ENCODE data around the gene LIPI.
"Not testable (repeated sequence)": the region's sequence is repeated elsewhere in the genome, so short reads cannot be mapped to it uniquely, and the experiment has no call there.

The LIPI gene

DNA sequence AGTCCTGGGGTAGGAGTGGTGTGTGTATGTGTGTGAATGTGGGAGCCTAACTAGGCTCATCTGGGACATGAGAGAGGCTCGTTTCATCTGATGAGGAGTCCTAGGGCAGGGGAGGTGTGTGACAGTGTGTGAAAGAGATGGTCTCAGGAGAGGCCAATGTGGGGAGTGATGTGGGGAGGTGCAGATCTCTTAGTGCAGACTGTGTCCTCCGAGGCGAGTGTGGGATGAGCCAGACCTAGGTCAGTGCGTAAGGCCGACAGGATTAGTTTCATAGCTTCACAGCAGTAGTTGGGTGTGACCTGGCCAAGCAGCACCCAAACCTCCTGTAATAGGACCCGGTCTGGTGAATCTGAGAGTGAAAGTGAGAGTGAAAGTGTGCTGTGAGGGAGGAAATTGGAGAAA is 94.7 kb downstream of the LIPI start:
- Histone ChIP-seq H3K4me1 (ENCODE audit: control insufficient read depth in 1 of 2, insufficient read depth in 2 of 2, low read length in 2 of 2) (no peaks in the 10 kb centered on the region), H3K27ac (ENCODE audit: low read length) (no peak overlapping the region), H3K9me3 (ENCODE audit: control insufficient read depth in 1 of 2, low read length in 2 of 2) (no peaks in the 10 kb centered on the region), H3K27me3 (ENCODE audit: low read depth, low read length) (no peaks in the 10 kb centered on the region), H3K4me3 (ENCODE audit: low read depth in 1 of 2, low read length in 2 of 2) (no peak overlapping the region), H3K36me3 (ENCODE audit: control insufficient read depth in 1 of 2, insufficient read depth in 2 of 2, low read length in 2 of 2) (no peaks in the 10 kb centered on the region)

DNA sequence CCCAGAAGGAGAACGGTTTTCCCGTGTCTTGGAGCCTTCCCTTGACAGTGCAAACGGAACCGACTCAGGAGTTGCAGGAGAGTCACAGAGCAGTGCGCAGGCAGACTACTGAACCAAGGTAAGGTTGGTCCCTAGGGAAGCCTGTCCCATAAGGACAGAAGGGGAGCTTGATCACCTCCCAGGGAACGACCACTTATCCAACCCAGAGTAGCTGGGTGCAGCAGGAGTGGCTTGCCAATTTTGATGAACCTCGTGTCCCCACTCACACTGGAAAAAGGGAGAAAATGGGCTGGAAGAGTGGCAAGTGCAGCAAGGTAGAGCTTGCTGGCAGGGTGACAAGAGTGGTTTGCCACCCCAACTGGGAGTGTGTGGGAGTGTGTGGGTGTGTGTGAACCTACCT is 95.1 kb downstream of the LIPI start:
- Histone ChIP-seq H3K9me3 (ENCODE audit: control insufficient read depth in 1 of 2, low read length in 2 of 2) (no peaks in the 10 kb centered on the region), H3K4me1 (ENCODE audit: control insufficient read depth in 1 of 2, insufficient read depth in 2 of 2, low read length in 2 of 2) (no peaks in the 10 kb centered on the region), H3K27ac (ENCODE audit: low read length) (no peak overlapping the region), H3K4me3 (ENCODE audit: low read depth in 1 of 2, low read length in 2 of 2) (no peak overlapping the region), H3K27me3 (ENCODE audit: low read depth, low read length) (no peaks in the 10 kb centered on the region), H3K36me3 (ENCODE audit: control insufficient read depth in 1 of 2, insufficient read depth in 2 of 2, low read length in 2 of 2) (no peaks in the 10 kb centered on the region)

DNA sequence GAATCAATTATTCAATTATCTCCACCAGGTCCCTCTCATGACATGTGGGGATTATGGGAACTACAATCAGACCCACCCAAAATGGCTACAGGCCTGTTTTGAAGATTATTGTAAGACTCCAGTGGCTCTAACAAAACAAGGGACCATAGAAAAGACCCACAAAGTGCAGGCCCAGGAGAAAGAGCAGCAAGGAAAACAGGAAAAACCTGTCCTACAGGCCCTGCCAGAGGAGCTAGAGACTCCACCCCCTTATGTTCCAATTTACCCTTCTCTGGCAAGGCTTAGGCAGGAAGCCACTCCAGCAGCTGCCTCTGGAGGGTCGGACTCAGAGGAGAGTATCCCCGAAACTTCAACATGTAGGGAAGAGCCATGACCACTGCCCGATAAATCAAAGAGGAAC is 96.5 kb downstream of the LIPI start:
- no peak overlapping the region for H3K27ac ChIP-seq (ENCODE audit: low read length)
- H3K27me3 ChIP-seq (ENCODE audit: low read depth, low read length) = no peaks in the 10 kb centered on the region
- no peak overlapping the region for H3K4me3 ChIP-seq (ENCODE audit: low read depth in 1 of 2, low read length in 2 of 2)
- no peaks in the 10 kb centered on the region for H3K9me3 ChIP-seq (ENCODE audit: control insufficient read depth in 1 of 2, low read length in 2 of 2)
- H3K4me1 ChIP-seq (ENCODE audit: control insufficient read depth in 1 of 2, insufficient read depth in 2 of 2, low read length in 2 of 2) = no peaks in the 10 kb centered on the region
- no peaks in the 10 kb centered on the region for H3K36me3 ChIP-seq (ENCODE audit: control insufficient read depth in 1 of 2, insufficient read depth in 2 of 2, low read length in 2 of 2)

DNA sequence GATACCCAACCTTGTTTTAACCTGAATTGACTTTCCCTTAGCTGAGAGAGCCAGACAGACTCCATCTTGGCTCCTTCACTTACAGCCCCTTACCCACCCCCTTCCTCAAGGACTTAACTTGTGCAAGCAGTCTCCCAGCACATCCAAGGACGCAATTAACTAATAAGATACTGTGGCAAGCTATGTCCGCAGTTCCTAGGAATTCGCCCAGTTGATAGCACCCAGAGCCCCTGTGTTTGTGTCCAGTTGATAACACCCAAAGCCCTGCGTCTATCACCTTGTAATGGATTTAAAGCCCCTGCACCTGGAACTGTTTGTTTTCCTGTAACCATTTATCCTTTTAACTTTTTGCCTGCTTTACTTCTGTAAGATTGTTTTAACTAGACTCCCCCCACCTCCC is 106.2 kb downstream of the LIPI start:
- not testable (repeated sequence) for H3K9me3 ChIP-seq (ENCODE audit: control insufficient read depth in 1 of 2, low read length in 2 of 2); H3K27ac ChIP-seq (ENCODE audit: low read length)

DNA sequence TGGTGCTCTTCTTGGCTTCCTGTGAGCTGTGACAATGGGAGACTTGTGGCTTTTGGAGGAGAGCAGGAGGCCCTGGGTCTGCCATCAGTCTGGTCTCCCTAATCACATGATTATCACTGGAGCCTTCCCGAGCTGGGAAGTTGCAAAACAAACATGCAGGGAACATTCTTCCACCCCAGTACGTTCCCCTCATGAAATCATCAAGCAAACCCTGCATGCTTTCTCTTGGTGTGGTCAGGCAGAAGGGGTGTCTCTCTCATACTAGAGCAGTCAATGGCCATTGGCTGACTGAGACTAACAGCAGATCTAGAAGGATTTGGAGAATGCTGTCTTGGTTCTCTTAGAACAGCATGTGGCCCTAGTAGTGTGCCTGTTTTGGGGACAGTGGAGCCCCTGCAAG is 111.2 kb downstream of the LIPI start:
- Histone ChIP-seq H3K27ac (ENCODE audit: low read length) (no peak overlapping the region), H3K4me1 (ENCODE audit: control insufficient read depth in 1 of 2, insufficient read depth in 2 of 2, low read length in 2 of 2) (no peaks in the 10 kb centered on the region), H3K27me3 (ENCODE audit: low read depth, low read length) (no peaks in the 10 kb centered on the region), H3K36me3 (ENCODE audit: control insufficient read depth in 1 of 2, insufficient read depth in 2 of 2, low read length in 2 of 2) (peaks cover 0 to 14% of the 10 kb centered on the region in 2 donors), H3K4me3 (ENCODE audit: low read depth in 1 of 2, low read length in 2 of 2) (no peak overlapping the region), H3K9me3 (ENCODE audit: control insufficient read depth in 1 of 2, low read length in 2 of 2) (no peaks in the 10 kb centered on the region)

More for the DNA sequence above, 106.2 kb downstream of the LIPI start:
- not testable (repeated sequence) for H3K36me3 ChIP-seq (ENCODE audit: control insufficient read depth in 1 of 2, insufficient read depth in 2 of 2, low read length in 2 of 2); H3K27me3 ChIP-seq (ENCODE audit: low read depth, low read length); H3K4me3 ChIP-seq (ENCODE audit: low read depth in 1 of 2, low read length in 2 of 2); H3K4me1 ChIP-seq (ENCODE audit: control insufficient read depth in 1 of 2, insufficient read depth in 2 of 2, low read length in 2 of 2)

DNA sequence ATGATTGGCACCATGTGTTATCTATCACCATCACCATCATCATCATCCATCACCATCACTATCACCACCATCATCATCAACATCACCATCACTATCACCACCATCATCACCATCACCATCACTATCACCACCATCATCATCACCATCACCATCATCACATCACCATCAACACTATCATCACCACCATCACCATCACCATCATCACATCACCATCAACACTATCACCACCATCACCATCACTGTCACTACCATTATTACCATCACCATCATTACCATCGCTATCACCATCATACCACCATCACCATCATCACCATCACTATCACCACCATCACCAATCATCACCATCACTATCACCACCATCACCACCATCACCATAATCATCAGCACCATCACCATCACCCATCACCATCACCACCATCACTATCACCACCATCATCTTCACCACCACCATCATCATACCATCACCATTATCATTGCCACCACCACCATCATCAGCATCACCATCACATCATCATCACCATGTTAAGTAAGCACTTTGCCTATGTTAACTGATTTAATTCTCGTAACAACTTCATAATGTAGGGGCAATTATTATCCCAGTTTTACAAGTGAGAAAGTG is 112.8 kb downstream of the LIPI start:
- no peaks in the 10 kb centered on the region for H3K4me1 ChIP-seq (ENCODE audit: control insufficient read depth in 1 of 2, insufficient read depth in 2 of 2, low read length in 2 of 2)
- H3K27me3 ChIP-seq (ENCODE audit: low read depth, low read length) = no peaks in the 10 kb centered on the region
- H3K36me3 ChIP-seq (ENCODE audit: control insufficient read depth in 1 of 2, insufficient read depth in 2 of 2, low read length in 2 of 2) = peaks cover 0 to 14% of the 10 kb centered on the region in 2 donors
- H3K9me3 ChIP-seq (ENCODE audit: control insufficient read depth in 1 of 2, low read length in 2 of 2) = no peaks in the 10 kb centered on the region
- H3K27ac ChIP-seq (ENCODE audit: low read length) = no peak overlapping the region
- no peak overlapping the region for H3K4me3 ChIP-seq (ENCODE audit: low read depth in 1 of 2, low read length in 2 of 2)

DNA sequence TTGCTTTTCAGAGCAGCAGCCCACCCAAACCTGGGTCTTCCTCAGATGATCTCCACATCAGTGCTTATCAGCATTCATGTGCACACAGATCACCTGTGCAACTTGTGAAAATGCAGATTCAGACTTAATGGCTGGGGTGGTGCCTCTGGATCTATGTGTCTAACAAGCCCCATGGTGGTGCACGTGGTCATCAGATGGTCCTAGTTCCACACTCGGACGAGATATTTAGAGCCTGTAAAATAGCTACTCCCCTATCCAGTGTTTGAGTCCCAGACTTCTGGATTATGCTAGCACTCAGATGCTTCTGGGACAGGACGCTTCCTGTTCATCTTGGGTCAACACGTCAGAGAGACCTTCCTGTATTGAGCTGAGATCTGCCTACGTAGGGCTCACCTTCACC is 114.2 kb downstream of the LIPI start:
- no peak overlapping the region for H3K4me3 ChIP-seq (ENCODE audit: low read depth in 1 of 2, low read length in 2 of 2)
- H3K36me3 ChIP-seq (ENCODE audit: control insufficient read depth in 1 of 2, insufficient read depth in 2 of 2, low read length in 2 of 2) = peaks cover 0 to 14% of the 10 kb centered on the region in 2 donors
- H3K27ac ChIP-seq (ENCODE audit: low read length) = no peak overlapping the region
- H3K27me3 ChIP-seq (ENCODE audit: low read depth, low read length) = no peaks in the 10 kb centered on the region
- H3K9me3 ChIP-seq (ENCODE audit: control insufficient read depth in 1 of 2, low read length in 2 of 2) = no peaks in the 10 kb centered on the region
- no peaks in the 10 kb centered on the region for H3K4me1 ChIP-seq (ENCODE audit: control insufficient read depth in 1 of 2, insufficient read depth in 2 of 2, low read length in 2 of 2)

DNA sequence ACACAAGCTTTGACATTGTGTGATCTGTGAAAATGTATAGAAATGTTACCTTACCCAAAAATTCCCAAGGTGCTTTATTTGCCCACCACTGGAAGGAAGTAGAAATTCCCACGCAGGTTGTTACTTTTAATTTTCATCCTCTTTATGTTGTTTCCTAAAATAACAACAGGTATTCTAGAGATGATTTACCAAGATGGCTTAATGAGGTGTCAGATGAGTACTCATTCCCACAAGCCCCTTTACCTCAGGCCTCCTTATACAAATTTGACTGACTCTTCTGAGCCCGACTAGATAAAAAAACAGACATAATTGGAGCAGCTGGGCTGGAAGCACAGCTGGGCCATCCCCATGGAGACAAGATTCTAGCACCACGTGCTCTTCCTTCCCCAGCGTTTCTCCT is 114.6 kb downstream of the LIPI start:
- no peak overlapping the region for H3K4me3 ChIP-seq (ENCODE audit: low read depth in 1 of 2, low read length in 2 of 2)
- no peaks in the 10 kb centered on the region for H3K9me3 ChIP-seq (ENCODE audit: control insufficient read depth in 1 of 2, low read length in 2 of 2)
- H3K27me3 ChIP-seq (ENCODE audit: low read depth, low read length) = no peaks in the 10 kb centered on the region
- no peaks in the 10 kb centered on the region for H3K4me1 ChIP-seq (ENCODE audit: control insufficient read depth in 1 of 2, insufficient read depth in 2 of 2, low read length in 2 of 2)
- no peak overlapping the region for H3K27ac ChIP-seq (ENCODE audit: low read length)
- H3K36me3 ChIP-seq (ENCODE audit: control insufficient read depth in 1 of 2, insufficient read depth in 2 of 2, low read length in 2 of 2) = peaks cover 0 to 11% of the 10 kb centered on the region in 2 donors

DNA sequence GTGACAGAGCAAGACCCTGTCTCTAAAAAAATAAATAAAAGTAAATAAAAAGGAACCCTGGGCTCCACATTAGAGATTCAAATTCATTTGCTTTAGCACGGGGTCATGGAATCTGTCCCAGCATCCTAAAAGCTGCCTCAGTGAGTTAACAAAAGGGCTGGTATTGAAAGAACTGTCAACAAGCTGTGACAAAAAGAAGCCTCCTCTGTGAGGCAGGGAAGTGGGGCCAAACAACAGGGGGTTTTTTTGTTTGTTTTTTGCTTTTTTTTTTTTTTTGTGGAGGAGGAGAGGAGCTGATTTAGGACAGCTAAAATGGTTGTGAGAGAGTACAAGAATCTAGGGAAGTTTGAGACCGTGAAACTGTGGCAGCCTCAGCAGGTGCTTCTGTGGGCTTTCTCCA is 115.7 kb downstream of the LIPI start:
- Histone ChIP-seq H3K36me3 (ENCODE audit: control insufficient read depth in 1 of 2, insufficient read depth in 2 of 2, low read length in 2 of 2) (peaks cover 0 to 11% of the 10 kb centered on the region in 2 donors), H3K27me3 (ENCODE audit: low read depth, low read length) (no peaks in the 10 kb centered on the region), H3K9me3 (ENCODE audit: control insufficient read depth in 1 of 2, low read length in 2 of 2) (no peaks in the 10 kb centered on the region), H3K27ac (ENCODE audit: low read length) (no peak overlapping the region), H3K4me3 (ENCODE audit: low read depth in 1 of 2, low read length in 2 of 2) (no peak overlapping the region), H3K4me1 (ENCODE audit: control insufficient read depth in 1 of 2, insufficient read depth in 2 of 2, low read length in 2 of 2) (no peaks in the 10 kb centered on the region)

DNA sequence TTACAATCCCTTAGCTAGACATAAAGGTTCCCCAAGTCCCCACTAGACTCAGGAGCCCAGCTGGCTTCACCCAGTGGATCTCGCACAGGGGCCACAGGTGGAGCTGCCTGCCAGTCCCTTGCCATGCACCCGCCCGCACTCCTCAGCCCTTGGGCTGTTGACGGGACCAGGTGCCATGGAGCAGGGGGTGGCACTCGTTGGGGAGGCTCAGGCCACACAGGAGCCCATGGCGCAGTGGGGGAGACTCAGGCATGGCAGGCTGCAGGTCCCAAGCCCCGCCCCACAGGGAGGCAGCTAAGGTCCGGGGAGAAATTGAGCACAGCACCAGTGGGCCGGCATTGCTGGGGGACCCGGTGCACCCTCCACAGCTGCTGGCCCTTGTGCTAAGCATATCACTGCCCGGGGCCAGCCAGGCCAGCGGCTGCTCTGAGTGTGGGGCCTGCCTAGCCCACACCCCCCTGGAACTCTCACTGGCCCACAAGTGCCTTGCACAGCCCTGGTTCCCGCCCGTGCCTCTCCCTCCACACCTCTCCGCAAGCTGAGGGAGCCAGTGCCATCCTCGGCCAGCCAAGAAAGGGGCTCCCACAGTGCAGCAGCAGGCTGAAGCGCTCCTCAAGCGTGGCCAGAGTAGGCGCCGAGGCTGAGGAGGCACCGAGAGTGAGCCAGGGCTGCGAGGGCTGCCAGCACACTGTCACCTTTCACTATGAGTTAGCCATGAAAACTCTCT is 117.8 kb downstream of the LIPI start:
- no peak overlapping the region for H3K4me3 ChIP-seq (ENCODE audit: low read depth in 1 of 2, low read length in 2 of 2)
- H3K27ac ChIP-seq (ENCODE audit: low read length) = no peak overlapping the region
- no peaks in the 10 kb centered on the region for H3K9me3 ChIP-seq (ENCODE audit: control insufficient read depth in 1 of 2, low read length in 2 of 2)
- H3K27me3 ChIP-seq (ENCODE audit: low read depth, low read length) = no peaks in the 10 kb centered on the region
- H3K4me1 ChIP-seq (ENCODE audit: control insufficient read depth in 1 of 2, insufficient read depth in 2 of 2, low read length in 2 of 2) = no peaks in the 10 kb centered on the region
- H3K36me3 ChIP-seq (ENCODE audit: control insufficient read depth in 1 of 2, insufficient read depth in 2 of 2, low read length in 2 of 2) = peaks cover 0 to 11% of the 10 kb centered on the region in 2 donors

DNA sequence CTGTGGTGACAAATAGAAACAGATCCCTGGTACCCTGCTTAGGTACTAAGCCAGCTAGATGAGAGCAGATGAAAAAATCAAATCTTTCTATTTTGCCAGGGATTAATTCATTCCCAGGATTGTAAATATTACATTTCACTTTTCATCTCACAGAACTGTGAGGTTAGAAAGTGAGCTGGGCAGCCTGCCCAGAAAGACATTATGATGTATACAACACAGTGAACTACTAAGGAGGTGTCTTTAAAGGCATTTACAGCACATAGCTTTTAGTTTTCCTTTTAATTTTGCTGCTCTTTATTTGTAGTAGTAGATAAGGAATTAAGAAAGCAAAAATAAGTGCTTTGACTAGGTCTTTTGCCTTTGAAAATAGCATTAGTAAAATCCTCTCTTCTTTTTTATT is 120.6 kb downstream of the LIPI start:
- H3K4me1 ChIP-seq (ENCODE audit: control insufficient read depth in 1 of 2, insufficient read depth in 2 of 2, low read length in 2 of 2); H3K36me3 ChIP-seq (ENCODE audit: control insufficient read depth in 1 of 2, insufficient read depth in 2 of 2, low read length in 2 of 2); H3K27me3 ChIP-seq (ENCODE audit: low read depth, low read length); H3K4me3 ChIP-seq (ENCODE audit: low read depth in 1 of 2, low read length in 2 of 2); H3K27ac ChIP-seq (ENCODE audit: low read length); H3K9me3 ChIP-seq (ENCODE audit: control insufficient read depth in 1 of 2, low read length in 2 of 2): not testable (repeated sequence)

DNA sequence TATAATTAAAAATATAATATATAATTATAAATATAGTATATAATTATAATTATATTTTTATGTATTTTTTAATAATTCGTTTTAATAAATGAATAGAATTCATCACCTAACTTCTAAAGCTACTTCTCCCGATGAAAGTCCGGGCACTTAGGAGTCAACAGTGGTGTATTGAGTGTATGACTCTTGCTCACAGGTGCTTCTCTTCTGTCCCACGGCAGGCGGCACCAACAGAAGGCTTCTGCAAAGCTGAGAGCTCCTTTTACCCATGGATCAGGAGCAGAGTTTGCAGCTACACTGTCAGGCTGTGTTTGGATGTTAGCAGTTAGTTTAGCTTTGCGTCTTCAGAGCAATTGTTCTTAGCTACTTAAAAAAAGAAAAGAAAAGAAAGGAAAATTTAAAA is 122.4 kb downstream of the LIPI start:
- H3K4me3 ChIP-seq (ENCODE audit: low read depth in 1 of 2, low read length in 2 of 2) = no peak overlapping the region

More for the DNA sequence above, 122.4 kb downstream of the LIPI start:
- Histone ChIP-seq H3K27ac (ENCODE audit: low read length) (no peak overlapping the region), H3K36me3 (ENCODE audit: control insufficient read depth in 1 of 2, insufficient read depth in 2 of 2, low read length in 2 of 2) (peaks cover 0 to 23% of the 10 kb centered on the region in 2 donors), H3K4me1 (ENCODE audit: control insufficient read depth in 1 of 2, insufficient read depth in 2 of 2, low read length in 2 of 2) (no peaks in the 10 kb centered on the region), H3K27me3 (ENCODE audit: low read depth, low read length) (no peaks in the 10 kb centered on the region), H3K9me3 (ENCODE audit: control insufficient read depth in 1 of 2, low read length in 2 of 2) (no peaks in the 10 kb centered on the region)

All from muscle layer of duodenum (tissue), 2 donors.